A673 (cell line): ENCODE results near the gene ZNF366. TPM values are rescaled to one million over a fixed set of nuclear protein-coding genes. Genes with fewer than 3 reads are reported as not detected.

Experiments used
- BruUV-seq: library from RNA; stranded (reverse); fragments of 400-500 nt; replicated peaks from 2 replicates; lab custom pipeline; 2021; lab: Mats Ljungman, UMichigan
- CTCF ChIA-PET: fragments of 300-600 bp; sonication (Branson Sonifier 250); formaldehyde crosslinking; loops from one replicate; lab custom pipeline; 2022; ENCODE audit warnings: antibody characterized with exemption; lab: Charles Lee
- POLR2A ChIA-PET: fragments of 300-600 bp; sonication (Branson Sonifier 250); formaldehyde crosslinking; loops from one replicate; lab custom pipeline; 2022; ENCODE audit warnings: antibody characterized with exemption; ENCODE audit not compliant: low non-redundant PET; lab: Charles Lee
- DNase-seq: peaks from one replicate; pipeline ENCODE4 v3.0.0-alpha.2; 2015; ENCODE audit warnings: low spot score
- H3K27ac ChIP-seq: fragments of 200-600 bp; sonication (generic); 2 replicates; pipeline ENCODE4 v1.5.1; 2016; ENCODE audit warnings: mixed run types, low read depth, mild to moderate bottlenecking, mixed read lengths, antibody characterized with exemption, low read length; ENCODE audit not compliant: poor library complexity, severe bottlenecking
- H3K27me3 ChIP-seq: fragments of 200-600 bp; sonication (generic); replicated peaks from 2 replicates; pipeline ENCODE4 v1.6.1; 2017; ENCODE audit warnings: mixed run types, low read depth, mild to moderate bottlenecking, mixed read lengths, antibody characterized with exemption, low read length; ENCODE audit not compliant: insufficient read depth, poor library complexity
- H3K36me3 ChIP-seq: fragments of 200-600 bp; sonication (generic); 2 replicates; pipeline ENCODE4 v1.6.1; 2016; ENCODE audit warnings: mixed run types, mild to moderate bottlenecking, mixed read lengths, antibody characterized with exemption, low read length; ENCODE audit not compliant: insufficient read depth, poor library complexity, severe bottlenecking
- H3K4me1 ChIP-seq: fragments of 200-600 bp; sonication (generic); 2 replicates; pipeline ENCODE4 v1.6.1; 2017; ENCODE audit warnings: mixed run types, mild to moderate bottlenecking, mixed read lengths, antibody characterized with exemption, low read length; ENCODE audit not compliant: insufficient read depth, poor library complexity, severe bottlenecking
- H3K4me3 ChIP-seq: fragments of 200-600 bp; sonication (generic); 2 replicates; pipeline ENCODE4 v1.5.1; 2016; ENCODE audit warnings: low read depth, mixed run types, mild to moderate bottlenecking, mixed read lengths, low read length; ENCODE audit not compliant: poor library complexity, severe bottlenecking
- H3K9me3 ChIP-seq: fragments of 200-600 bp; sonication (generic); 2 replicates; pipeline ENCODE4 v1.6.1; 2016; ENCODE audit warnings: mixed run types, low read depth, mild to moderate bottlenecking, mixed read lengths, antibody characterized with exemption, low read length; ENCODE audit not compliant: poor library complexity, severe bottlenecking
- CTCF ChIP-seq: fragments of 300-800, 200-600 bp; sonication (generic); conservative IDR thresholded peaks from 2 replicates; pipeline ENCODE4 v1.5.1; 2017; ENCODE audit warnings: low read depth, mild to moderate bottlenecking, antibody characterized with exemption, low read length, moderate library complexity, mixed read lengths
- EZH2 ChIP-seq: fragments of 200-600 bp; sonication (generic); IDR thresholded peaks from 2 replicates; pipeline ENCODE4 v1.6.1; 2017; ENCODE audit warnings: borderline replicate concordance, low read depth, mild to moderate bottlenecking, mixed read lengths, antibody characterized with exemption, low read length; ENCODE audit not compliant: poor library complexity, severe bottlenecking
- intact Hi-C: fragments of 100-400 bp; cut with micrococcal nuclease; formaldehyde crosslinking; loops from one replicate; pipeline ENCODE4 v1.10.0; 2022; ENCODE audit not compliant: unreplicated experiment
- total RNA-seq: library from RNA; stranded (reverse); gene quantifications from 2 replicates; pipeline ENCODE4 v1.2.3, GENCODE V29; 2021

Gene ZNF366
- total RNA-seq, 1 experiment from 2014 or later = not detected

- TF ChIP-seq EZH2 (no peak), CTCF (no peak)
- intact Hi-C loops = no loop called here
- Histone ChIP-seq H3K27me3 (no peaks in the 10 kb centered on the region), H3K4me3 (no peak overlapping the region), H3K36me3 (no peaks in the 10 kb centered on the region), H3K27ac (no peak overlapping the region), H3K9me3 (no peaks in the 10 kb centered on the region), H3K4me1 (no peaks in the 10 kb centered on the region)
- CTCF ChIA-PET = no interaction called here
- DNase-seq = no peak
- BruUV-seq = no TSS peak
- POLR2A ChIA-PET = no interaction called here
Observed at GRCh38 chr5:72459089-72459661, 48.0 kb downstream of the ZNF366 start.

- CTCF ChIA-PET = no interaction called here
- POLR2A ChIA-PET = no interaction called here
- TF ChIP-seq CTCF (no peak), EZH2 (no peak)
- DNase-seq = no peak
- intact Hi-C loops = no loop called here
- Histone ChIP-seq H3K4me1 (no peaks in the 10 kb centered on the region), H3K9me3 (no peaks in the 10 kb centered on the region), H3K27me3 (no peaks in the 10 kb centered on the region), H3K4me3 (no peak overlapping the region), H3K27ac (no peak overlapping the region), H3K36me3 (no peaks in the 10 kb centered on the region)
- BruUV-seq = no TSS peak
Observed at GRCh38 chr5:72458407-72458806, 48.8 kb downstream of the ZNF366 start.

GRCh38 chr5:72457491-72457890 is 49.7 kb downstream of the ZNF366 start:
- no peak for TF ChIP-seq CTCF
- TF ChIP-seq EZH2 = no peak
- CTCF ChIA-PET = no interaction called here
- no peak overlapping the region for H3K27ac ChIP-seq
- no peak for DNase-seq
- POLR2A ChIA-PET = no interaction called here
- no TSS peak for BruUV-seq
- H3K4me1 ChIP-seq = peaks cover 6% of the 10 kb centered on the region
- no peaks in the 10 kb centered on the region for H3K36me3 ChIP-seq
- H3K9me3 ChIP-seq = no peaks in the 10 kb centered on the region
- intact Hi-C loops = no loop called here
- no peak overlapping the region for H3K4me3 ChIP-seq
- H3K27me3 ChIP-seq = no peaks in the 10 kb centered on the region
